ENCODE data around the gene ELOVL2. TPM values are rescaled to one million over a fixed set of nuclear protein-coding genes. Genes with fewer than 3 reads are reported as not detected.

ELOVL2 gene
- total and polyA plus RNA-seq, 2 experiments from 2014 or later = 0.29 to 0.32 TPM

- Histone ChIP-seq H3K4me1 (ENCODE audit: insufficient read depth) (no peaks in the 10 kb centered on the region), H3K36me3 (ENCODE audit: low read depth) (no peaks in the 10 kb centered on the region), H3K9me3 (ENCODE audit: low read depth) (no peaks in the 10 kb centered on the region), H3K27me3 (replicated peaks; ENCODE audit: insufficient read depth) (peaks cover 7% of the 10 kb centered on the region; the same call in 1 of the 2 replicates), H2AFZ (peak overlapping the region; percentile 48; the same call in 1 of the 2 replicates), H3K9ac (no peak overlapping the region), H3K27ac (no peak overlapping the region), H3K4me3 (no peak overlapping the region), H3K79me2 (ENCODE audit: insufficient read depth) (no peaks in the 10 kb centered on the region), H3K9me2 (ENCODE audit: insufficient read depth) (no peaks in the 10 kb centered on the region), H3F3A (ENCODE audit: insufficient read depth) (peaks cover 7% of the 10 kb centered on the region; the same call in 1 of the 2 replicates), H4K20me1 (ENCODE audit: insufficient read depth) (no peaks in the 10 kb centered on the region), H3K4me2 (ENCODE audit: unreplicated experiment) (no peak overlapping the region)
- WGBS, 2 experiments (ENCODE audit: low coverage in 1 of 2, low lambda C conversion rate in 2 of 2, missing lambda C conversion rate in 2 of 2) = 73 to 83% methylated on average over 3 of the region's 3 CpGs
- no peak for TF ChIP-seq EZH2 (IDR thresholded peaks at IDR 0.05; ENCODE audit: insufficient read depth, poor library complexity, severe bottlenecking)
- DNase-seq = no peak
- in situ Hi-C loops (cut with MboI) = no loop called here
Measured at GRCh38 chr6:11040134-11040533, 4.0 kb downstream of the ELOVL2 start.

DNA sequence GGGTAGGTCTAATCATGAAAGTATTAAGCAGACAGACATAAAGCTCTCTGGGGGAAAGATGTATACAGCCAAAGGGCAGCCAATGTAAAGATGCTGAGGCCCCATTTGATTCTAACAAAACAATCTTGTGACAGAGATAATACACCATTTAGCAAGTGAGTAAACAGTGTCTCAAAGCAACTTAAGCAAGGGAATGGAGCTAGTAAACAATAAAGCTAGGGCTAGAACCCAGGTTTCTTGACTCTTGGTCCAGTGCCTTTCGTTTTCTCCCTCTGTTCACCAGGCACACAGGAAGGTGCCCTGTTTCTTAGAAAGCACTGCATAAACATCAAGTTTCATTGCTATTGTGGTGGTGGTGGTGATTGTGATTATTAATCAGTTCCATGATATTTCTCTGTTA lies 5.1 kb downstream of the ELOVL2 start:
- H2AFZ ChIP-seq = no peak overlapping the region
- H3K4me2 ChIP-seq (ENCODE audit: unreplicated experiment) = no peak overlapping the region
- no peak overlapping the region for H3K4me3 ChIP-seq
- in situ Hi-C loops (cut with MboI) = no loop called here
- no peak for DNase-seq
- H3K36me3 ChIP-seq (ENCODE audit: low read depth) = no peaks in the 10 kb centered on the region
- no peak overlapping the region for H3K9ac ChIP-seq
- H3K27ac ChIP-seq = no peak overlapping the region
- H3F3A ChIP-seq (ENCODE audit: insufficient read depth) = peaks cover 7% of the 10 kb centered on the region; the same call in 1 of the 2 replicates
- no peaks in the 10 kb centered on the region for H3K9me2 ChIP-seq (ENCODE audit: insufficient read depth)
- WGBS, 2 experiments (ENCODE audit: low coverage in 1 of 2, low lambda C conversion rate in 2 of 2, missing lambda C conversion rate in 2 of 2) = 75 to 78% methylated on average over 1 of the region's 1 CpG
- H3K4me1 ChIP-seq (ENCODE audit: insufficient read depth) = peaks cover 5% of the 10 kb centered on the region
- no peaks in the 10 kb centered on the region for H3K27me3 ChIP-seq (replicated peaks; ENCODE audit: insufficient read depth)
- TF ChIP-seq EZH2 (IDR thresholded peaks at IDR 0.05; ENCODE audit: insufficient read depth, poor library complexity, severe bottlenecking) (no peak), EZH2phosphoT487 (IDR thresholded peaks at IDR 0.05; ENCODE audit: insufficient read depth, low read depth) (no peak)
- H3K9me3 ChIP-seq (ENCODE audit: low read depth) = no peaks in the 10 kb centered on the region
- no peaks in the 10 kb centered on the region for H4K20me1 ChIP-seq (ENCODE audit: insufficient read depth)
- no peaks in the 10 kb centered on the region for H3K79me2 ChIP-seq (ENCODE audit: insufficient read depth)

- no peaks in the 10 kb centered on the region for H3K9me3 ChIP-seq (ENCODE audit: low read depth)
- no peak overlapping the region for H3K9ac ChIP-seq
- no peaks in the 10 kb centered on the region for H3K9me2 ChIP-seq (ENCODE audit: insufficient read depth)
- H3K4me2 ChIP-seq (ENCODE audit: unreplicated experiment) = no peak overlapping the region
- no peaks in the 10 kb centered on the region for H4K20me1 ChIP-seq (ENCODE audit: insufficient read depth)
- peaks cover 15% of the 10 kb centered on the region for H3K4me1 ChIP-seq (ENCODE audit: insufficient read depth)
- H3K79me2 ChIP-seq (ENCODE audit: insufficient read depth) = no peaks in the 10 kb centered on the region
- no peak overlapping the region for H3K4me3 ChIP-seq
- no peak overlapping the region for H3K27ac ChIP-seq
- no peak overlapping the region for H2AFZ ChIP-seq
- no peak for TF ChIP-seq EZH2 (IDR thresholded peaks at IDR 0.05; ENCODE audit: insufficient read depth, poor library complexity, severe bottlenecking)
- no peak for TF ChIP-seq EZH2phosphoT487 (IDR thresholded peaks at IDR 0.05; ENCODE audit: insufficient read depth, low read depth)
- DNase-seq = no peak
- in situ Hi-C loops (cut with MboI) = no loop called here
- no peaks in the 10 kb centered on the region; the same call in 1 of the 2 replicates for H3F3A ChIP-seq (ENCODE audit: insufficient read depth)
- H3K36me3 ChIP-seq (ENCODE audit: low read depth) = no peaks in the 10 kb centered on the region
- no peaks in the 10 kb centered on the region for H3K27me3 ChIP-seq (replicated peaks; ENCODE audit: insufficient read depth)
- WGBS, 2 experiments (ENCODE audit: low coverage in 1 of 2, low lambda C conversion rate in 2 of 2, missing lambda C conversion rate in 2 of 2) = 94 to 96% methylated on average over 2 of the region's 2 CpGs
Measured at GRCh38 chr6:11036977-11037430, 7.1 kb downstream of the ELOVL2 start.

- Histone ChIP-seq H3K4me2 (ENCODE audit: unreplicated experiment) (no peak overlapping the region), H2AFZ (no peak overlapping the region)
Measured at GRCh38 chr6:11036351-11036740, 7.8 kb downstream of the ELOVL2 start.

More at GRCh38 chr6:11036351-11036740, 7.8 kb downstream of the ELOVL2 start:
- H3K4me1 ChIP-seq (ENCODE audit: insufficient read depth) = peaks cover 15% of the 10 kb centered on the region
- in situ Hi-C loops (cut with MboI) = no loop called here
- H3K4me3 ChIP-seq = no peak overlapping the region
- TF ChIP-seq EZH2 (IDR thresholded peaks at IDR 0.05; ENCODE audit: insufficient read depth, poor library complexity, severe bottlenecking) (no peak), EZH2phosphoT487 (IDR thresholded peaks at IDR 0.05; ENCODE audit: insufficient read depth, low read depth) (no peak)
- H3K9ac ChIP-seq = no peak overlapping the region
- H3K36me3 ChIP-seq (ENCODE audit: low read depth) = no peaks in the 10 kb centered on the region
- H4K20me1 ChIP-seq (ENCODE audit: insufficient read depth) = no peaks in the 10 kb centered on the region
- 99% methylated on average over 4 of the region's 4 CpGs for WGBS, 2 experiments (ENCODE audit: low coverage in 1 of 2, low lambda C conversion rate in 2 of 2, missing lambda C conversion rate in 2 of 2)
- H3F3A ChIP-seq (ENCODE audit: insufficient read depth) = no peaks in the 10 kb centered on the region; the same call in 1 of the 2 replicates
- no peaks in the 10 kb centered on the region for H3K9me2 ChIP-seq (ENCODE audit: insufficient read depth)
- H3K27me3 ChIP-seq (replicated peaks; ENCODE audit: insufficient read depth) = no peaks in the 10 kb centered on the region
- no peak overlapping the region for H3K27ac ChIP-seq
- no peaks in the 10 kb centered on the region for H3K79me2 ChIP-seq (ENCODE audit: insufficient read depth)
- no peak for DNase-seq
- no peaks in the 10 kb centered on the region for H3K9me3 ChIP-seq (ENCODE audit: low read depth)

All from GM23248 (cell line).